C1 segment of cervical spinal cord (tissue), 14 donors: ENCODE data around the gene MAP4.
"Not testable (repeated sequence)": the region's sequence is repeated elsewhere in the genome, so short reads cannot be mapped to it uniquely, and the experiment has no call there.

Experiments used
- DNase-seq, 14 donors: peaks; one replicate each; lab custom pipeline; 2025; lab: John Stamatoyannopoulos, UW

The MAP4 gene

DNA sequence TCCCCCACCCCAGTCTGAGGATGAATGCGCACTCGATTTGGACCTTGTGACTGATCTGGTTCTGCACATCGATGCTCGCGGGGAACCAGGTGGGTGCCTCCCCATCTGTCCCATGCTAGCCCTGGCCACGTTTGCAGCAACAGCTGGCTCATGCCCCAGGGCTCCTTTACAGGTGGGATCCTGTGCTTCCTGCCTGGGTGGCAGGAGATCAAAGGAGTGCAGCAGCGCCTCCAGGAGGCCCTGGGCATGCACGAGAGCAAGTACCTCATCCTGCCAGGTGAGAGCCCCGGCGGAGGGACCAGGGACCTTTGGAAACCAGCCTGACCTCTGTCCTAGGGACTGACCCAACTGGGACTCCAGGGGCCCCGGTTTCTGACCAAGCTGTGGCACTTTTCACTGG is 169.0 kb downstream of the MAP4 start:
- no peak for DNase-seq

DNA sequence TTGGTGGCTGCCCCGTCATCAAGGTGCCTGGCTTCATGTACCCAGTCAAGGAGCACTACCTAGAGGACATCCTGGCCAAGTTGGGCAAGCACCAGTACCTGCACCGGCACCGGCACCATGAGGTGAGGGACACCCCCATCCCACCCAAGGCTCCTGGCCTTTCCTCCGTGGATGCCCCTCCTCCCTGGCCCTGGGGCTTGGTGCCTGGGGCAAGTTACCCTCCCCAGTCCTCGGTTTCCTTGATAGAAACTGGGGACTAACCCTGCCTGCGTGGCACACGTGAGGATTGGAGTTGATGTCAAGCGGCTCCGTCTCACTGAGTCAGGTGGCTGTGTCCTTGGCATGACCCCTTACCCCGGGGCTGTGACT is 169.4 kb downstream of the MAP4 start:
- DNase-seq = no peak

DNA sequence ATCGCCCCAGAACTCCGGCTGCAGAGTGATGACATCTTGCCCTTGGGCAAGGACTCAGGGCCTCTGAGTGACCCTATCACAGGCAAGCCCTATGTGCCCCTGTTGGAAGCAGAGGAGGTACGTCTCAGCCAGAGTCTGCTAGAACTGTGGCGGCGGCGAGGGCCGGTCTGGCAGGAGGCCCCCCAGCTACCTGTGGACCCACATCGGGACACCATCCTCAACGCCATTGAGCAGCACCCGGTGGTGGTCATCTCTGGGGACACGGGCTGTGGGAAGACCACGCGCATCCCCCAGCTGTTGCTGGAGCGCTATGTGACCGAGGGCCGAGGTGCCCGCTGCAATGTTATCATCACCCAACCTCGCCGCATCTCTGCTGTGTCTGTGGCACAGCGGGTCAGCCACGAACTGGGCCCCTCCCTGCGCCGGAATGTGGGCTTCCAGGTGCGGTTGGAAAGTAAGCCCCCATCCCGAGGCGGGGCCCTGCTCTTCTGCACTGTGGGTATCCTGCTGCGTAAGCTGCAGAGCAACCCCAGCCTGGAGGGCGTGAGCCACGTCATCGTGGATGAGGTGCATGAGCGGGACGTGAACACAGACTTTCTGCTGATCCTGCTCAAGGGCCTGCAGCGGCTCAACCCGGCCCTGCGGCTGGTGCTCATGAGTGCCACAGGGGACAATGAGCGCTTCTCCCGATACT is 169.9 kb downstream of the MAP4 start:
- DNase-seq = no peak

DNA sequence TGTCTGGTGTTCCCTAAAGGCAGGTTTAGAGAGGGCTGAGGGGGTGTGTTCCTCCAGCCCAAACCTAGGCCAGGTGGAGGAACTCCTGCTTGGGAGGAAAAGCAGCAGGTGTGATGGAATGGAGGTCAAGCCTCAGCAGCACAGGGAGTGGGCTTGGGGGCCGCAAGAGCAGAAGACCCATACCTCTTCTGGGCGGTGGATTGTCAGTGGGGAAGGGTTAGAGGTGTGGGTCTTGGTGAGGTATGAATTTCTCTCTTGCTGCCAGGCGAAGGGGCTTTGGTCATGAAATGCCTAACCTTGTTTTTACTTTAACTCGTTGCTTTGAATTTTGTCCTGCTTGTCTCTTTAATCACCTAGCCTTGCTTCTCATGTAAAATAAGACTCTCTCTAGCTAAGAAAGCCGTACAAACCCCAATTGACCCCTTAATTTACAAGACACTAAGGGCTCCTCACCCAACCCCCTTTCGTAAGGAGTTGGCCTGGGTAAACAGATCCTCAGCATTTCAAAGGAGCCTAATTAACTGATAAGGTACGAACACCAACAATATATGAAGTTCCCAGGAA is 174.3 kb downstream of the MAP4 start:
- no peak for DNase-seq

DNA sequence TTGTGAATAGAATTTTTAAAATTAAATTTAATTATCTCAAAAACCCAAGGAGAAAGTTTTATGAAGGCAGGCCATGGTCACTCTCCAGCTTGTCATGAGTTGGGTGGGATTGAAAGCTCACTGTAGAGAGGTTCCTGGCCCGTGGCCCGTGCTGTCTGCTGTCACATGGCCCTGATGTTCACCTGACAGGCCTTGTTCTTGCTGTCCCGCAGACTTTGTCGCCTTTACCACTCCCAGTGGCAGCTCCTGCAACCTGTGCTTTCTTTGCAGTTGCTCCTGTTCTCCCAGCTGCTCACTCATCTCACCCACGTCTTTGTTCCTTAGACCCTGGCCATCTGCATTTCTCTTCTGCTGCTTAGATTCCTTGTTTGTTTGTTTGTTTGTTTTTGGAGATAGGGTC is 177.7 kb downstream of the MAP4 start:
- DNase-seq = no peak

DNA sequence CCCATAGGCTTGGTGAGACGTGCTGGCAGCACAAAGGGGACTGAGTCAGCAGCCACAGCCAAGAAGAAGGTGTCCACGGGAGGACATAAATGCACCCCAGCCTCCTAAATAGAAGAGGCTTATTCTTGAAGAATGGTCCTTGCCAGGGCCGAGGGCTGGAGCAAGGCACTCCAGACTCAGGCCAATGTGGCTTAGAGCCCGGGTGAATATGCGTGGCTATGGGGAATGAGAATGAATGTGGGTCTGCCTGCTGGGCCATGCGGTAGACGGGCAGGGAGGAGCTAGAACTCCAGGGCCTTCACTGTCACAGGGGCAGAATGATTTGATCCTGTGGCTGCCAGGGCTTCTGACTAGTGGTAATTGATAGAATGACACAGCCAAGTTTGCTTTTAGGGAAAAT is 179.2 kb downstream of the MAP4 start:
- DNase-seq = peak in 8 of 14 donors; percentile 23 to 76 (median 46)

DNA sequence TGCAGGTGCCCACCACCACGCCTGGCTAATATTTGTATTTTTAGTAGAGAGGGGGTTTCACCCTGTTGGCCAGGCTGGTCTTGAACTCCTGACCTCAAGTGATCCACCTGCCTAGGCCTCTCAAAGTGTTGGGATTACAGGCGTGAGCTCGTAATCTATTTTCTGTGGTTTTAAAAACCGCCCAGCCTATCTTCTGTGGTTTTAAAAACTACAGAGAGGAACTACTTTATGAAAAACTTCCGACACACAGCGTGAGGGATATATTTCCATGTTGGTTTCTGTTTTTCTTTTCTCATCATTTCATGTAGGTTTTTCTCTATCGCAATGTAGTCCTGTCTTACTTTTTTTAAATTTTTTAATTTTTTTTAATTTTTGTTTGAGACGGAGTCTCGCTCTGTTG is 186.7 kb downstream of the MAP4 start:
- not testable (repeated sequence) for DNase-seq

DNA sequence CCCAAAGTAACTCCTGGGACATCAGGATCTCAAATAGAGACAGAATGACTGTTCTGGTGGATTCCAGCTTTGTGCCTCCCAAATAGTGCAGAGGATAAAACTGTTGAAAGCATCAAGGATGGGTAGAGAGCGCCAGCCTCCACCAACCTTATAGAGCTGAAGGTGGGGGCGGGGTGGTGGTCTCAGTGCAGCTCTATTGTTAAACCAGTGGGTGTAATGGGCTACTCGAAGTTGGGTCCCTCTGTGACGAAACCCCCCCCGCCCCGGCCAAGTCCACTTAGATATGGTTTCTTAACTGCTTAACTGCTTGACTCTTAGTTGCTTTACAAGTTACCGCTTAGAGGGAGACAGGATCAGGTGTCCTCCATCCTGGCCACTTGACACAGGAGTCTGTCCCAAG is 190.6 kb downstream of the MAP4 start:
- no peak for DNase-seq

DNA sequence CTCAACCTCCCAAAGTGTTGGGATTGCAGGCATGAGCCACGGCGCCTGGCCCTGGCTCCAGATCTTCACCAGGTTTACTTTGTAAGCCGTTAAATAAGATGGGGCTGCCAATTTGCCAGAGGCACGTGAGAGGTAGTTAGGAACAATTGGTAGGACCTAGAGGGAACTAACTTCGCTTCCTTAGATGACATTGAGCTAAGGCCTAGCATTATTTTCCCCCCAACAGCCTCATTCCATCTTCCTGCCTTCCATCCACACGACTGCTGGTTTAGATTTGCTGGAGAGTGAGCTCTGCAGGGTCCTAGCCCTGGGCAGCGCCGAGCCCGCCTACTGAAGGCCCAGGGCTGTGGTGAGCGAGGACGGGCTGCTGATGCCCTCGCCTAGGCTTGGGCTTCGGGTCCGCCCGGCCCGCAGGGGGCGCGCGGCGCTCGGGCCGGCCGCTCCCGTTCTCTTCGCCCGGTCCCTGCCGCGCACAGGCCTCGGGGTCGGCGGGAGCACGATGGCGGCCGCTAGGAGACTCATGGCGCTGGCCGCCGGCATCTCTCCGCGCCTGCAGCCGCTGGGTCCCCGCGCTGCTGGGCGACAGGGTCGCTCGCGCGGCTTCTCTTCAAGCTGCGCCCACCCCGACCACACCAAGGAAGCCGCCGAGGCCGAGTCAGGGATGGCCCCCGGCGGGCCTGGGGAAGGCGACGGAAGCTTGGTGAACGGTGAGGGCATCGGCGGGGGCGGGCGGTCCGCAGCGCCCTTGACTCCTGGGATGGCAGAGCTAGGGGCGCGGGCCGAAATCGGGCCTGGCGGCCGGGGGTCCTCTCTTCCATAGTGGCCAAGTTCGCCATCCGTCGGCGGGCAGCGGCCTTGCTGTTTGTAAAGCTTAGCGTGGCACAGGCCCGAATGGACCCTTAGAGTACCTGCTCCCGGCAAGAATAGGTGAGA is 191.4 kb downstream of the MAP4 start:
- DNase-seq = peak in 13 of 14 donors; percentile 32 to 84 (median 52)

DNA sequence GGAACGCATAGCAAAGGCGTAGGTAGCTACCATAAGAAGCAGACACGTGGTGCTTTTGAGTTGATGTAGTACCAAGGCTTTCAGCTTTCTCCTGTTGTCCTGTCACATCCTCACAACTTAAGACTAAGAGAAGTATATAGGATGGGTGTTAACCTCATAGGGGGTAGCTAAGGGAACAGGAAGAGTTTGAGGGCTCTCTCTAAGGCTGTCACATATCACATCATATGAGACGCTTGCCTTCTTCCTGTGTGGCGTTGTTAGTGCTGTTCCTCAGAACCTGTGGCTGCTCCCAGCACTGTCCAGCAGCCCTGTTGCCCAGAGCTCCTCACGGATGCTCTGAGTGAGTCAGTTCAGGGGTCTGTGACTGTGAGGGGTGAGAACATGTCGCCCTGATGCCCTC is 198.6 kb downstream of the MAP4 start:
- DNase-seq = no peak

DNA sequence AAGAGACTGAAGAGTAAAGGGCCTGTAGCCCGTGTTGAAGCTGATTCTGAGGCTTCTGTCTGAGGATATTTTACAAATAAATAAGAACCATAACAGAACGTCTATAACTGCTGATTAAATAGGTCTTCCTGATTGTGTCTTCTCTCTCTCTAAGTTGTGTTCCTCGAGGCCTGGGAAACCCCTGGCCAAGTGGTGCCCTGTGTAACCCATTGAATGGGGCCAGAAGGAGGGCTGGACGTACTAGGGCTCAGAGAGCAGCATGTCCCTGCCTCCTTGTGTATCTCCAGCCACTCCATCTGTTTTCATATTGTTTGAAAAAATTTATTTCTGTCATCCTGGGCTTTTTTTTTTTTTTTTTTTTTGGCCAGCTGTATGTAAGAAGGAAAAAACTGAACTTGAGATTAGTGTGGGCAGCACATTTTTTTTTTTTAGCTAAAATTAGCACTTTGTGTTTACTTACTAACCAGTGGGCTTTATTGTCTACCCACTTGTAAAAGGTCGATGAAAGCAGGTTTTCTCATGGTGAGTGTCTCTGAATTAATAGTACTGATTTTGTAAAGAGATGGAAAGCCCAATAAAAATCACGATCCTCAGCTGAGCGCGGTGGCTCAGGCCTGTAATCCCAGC is 202.6 kb downstream of the MAP4 start:
- no peak for DNase-seq

DNA sequence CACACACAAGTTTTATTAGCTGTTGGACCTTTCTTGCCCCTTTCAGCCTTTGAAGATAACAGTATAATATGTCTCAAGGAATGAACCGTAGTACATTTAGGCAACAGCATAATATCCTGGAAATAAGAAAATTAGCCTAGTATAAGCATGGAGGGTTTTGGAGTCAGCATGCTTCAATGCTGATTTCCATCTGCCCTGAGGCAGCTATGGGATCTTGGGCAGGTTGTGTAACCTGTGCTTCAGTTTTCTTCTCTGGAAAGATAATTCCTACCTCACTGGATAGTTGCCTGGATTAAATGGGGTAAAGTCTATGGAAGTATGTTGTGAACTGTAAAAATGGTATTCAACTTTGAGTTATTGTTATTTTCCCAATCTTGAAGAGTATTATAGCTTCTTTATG is 211.6 kb downstream of the MAP4 start:
- DNase-seq = no peak

DNA sequence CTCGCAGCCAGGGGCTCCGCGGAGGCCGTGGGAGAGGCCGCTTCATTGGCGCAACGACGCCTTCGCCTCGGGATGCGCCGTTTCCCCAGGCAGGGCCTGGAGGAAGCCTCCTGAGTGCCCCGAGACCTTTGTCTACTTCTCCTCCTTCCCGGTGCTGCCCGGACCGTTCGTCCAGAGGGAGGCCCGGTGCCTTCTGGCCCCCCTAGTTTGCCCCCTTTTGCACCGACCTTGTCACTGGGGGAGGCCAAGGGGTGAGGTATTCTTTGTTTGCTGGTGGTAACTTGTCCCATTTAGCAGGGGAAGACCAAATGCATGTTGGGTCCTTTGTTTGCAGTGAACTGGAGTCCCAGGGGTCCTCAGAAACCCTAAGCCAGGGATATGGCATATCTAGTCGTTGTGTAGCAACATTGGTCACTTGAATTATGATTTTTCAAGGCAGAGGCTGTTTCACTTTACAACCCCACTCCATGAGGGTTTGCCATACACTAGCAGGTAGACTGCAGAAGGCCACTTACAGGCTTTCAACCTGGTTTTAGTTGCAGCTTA is 212.7 kb downstream of the MAP4 start:
- no peak for DNase-seq

DNA sequence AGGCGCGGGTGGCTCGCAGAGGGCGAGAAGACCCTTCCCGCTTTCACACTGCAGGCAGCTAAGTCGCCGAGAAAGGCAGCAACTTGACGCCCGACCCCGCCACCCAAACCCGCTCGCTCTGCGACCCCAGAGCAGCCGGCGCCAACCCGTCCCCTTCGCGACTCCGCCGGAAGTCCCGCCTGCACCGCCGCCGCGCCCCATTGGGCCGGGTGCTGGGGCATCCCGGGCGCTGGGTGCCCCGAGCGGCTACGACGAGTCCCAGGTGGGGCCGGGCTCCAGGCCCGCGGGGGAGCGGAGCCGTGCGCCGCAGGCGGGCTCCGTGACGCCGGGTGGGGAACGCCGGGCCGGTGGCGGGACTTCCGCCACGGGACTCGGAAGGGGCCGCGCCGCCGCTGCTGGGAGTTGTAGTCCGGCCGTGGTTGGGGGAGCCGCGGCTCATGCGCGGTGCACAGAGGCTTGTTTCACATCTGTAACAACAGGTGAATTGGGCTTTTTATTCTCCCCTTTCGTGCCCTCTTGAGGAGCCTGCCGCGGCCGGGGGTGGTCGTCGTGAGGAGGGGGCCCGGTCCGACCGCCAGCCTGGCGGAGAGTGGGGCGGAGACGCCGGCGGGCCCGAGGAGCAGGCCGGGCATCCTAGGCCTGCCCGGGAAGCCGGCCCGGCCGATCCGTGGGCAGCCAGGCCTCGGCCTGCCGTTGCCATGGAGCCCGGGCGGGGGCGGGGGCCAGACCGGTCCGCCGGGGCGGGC is 213.3 kb downstream of the MAP4 start, which contains the start of gene DHX30:
DHX30 (plus strand) TSS at position 405 of the 746 bp plus-strand sequence. CDS start 7,546 bp downstream, outside the sequence.
- DNase-seq = peak; percentile 52 to 95 (median 88)
